ENCODE results near the gene RETREG3.
"Not testable (repeated sequence)": the region's sequence is repeated elsewhere in the genome, so short reads cannot be mapped to it uniquely, and the experiment has no call there.

Gene RETREG3

GRCh38 chr17:42609182-42609813 lies at the start of gene RETREG3, which contains the start of gene TUBG1:
TSS of gene RETREG3 (minus strand) at chr17:42609374. CDS start at chr17:42609324, 50 bp downstream.
TSS of gene TUBG1 (plus strand) at chr17:42609683. CDS start at chr17:42609738, 55 bp downstream.
- DNase-seq, result peak; percentile 100

GRCh38 chr17:42657824-42658588 lies 48.8 kb upstream of the RETREG3 start:
- no peak for DNase-seq

GRCh38 chr17:42655528-42655927 lies 46.4 kb upstream of the RETREG3 start:
- DNase-seq, result no peak

GRCh38 chr17:42653179-42654124 lies 44.3 kb upstream of the RETREG3 start:
- DNase-seq, result no peak

DNA sequence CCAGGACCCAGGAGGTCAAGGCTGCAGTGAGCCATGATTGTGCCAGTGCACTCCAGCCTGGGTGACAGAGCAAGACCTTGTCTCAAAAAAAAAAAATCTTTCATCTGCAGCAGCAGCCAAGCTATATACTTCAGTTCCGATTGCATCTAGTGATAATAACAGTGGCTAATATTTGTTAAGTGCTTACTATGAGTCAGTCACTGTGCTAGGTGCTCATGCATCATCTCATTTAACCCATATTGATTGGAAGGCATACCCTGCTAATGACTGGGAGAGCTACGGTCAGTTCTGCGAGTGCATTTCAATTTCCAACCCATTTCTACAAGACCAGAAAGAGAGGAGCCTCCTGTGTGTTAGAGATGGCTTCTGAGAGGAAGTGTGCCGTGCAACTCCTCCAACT lies 42.2 kb upstream of the RETREG3 start:
- DNase-seq, result no peak

DNA sequence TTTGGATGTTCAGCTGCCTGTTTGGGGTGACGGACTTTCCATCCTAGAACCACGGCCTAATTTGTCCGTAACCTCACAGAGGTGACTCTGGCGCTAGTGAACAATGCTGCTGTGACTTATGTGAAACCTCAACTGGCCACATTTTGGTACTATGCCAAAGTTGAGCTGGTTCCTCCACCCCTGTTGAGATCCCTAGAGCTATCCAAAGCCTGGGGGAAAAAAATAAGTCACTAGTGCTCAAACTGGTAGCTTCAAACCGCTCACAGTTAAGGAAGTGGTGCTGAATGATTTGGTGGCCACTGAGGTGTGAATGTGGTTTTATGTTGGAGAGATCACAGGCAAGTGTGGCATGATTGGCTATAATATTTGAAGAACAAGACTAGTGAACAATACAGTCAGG lies 38.6 kb upstream of the RETREG3 start:
- DNase-seq, result no peak

- no peak for DNase-seq
Measured at GRCh38 chr17:42642336-42642735, 33.2 kb upstream of the RETREG3 start.

- no peak for DNase-seq
Measured at GRCh38 chr17:42640121-42640520, 30.9 kb upstream of the RETREG3 start.

DNA sequence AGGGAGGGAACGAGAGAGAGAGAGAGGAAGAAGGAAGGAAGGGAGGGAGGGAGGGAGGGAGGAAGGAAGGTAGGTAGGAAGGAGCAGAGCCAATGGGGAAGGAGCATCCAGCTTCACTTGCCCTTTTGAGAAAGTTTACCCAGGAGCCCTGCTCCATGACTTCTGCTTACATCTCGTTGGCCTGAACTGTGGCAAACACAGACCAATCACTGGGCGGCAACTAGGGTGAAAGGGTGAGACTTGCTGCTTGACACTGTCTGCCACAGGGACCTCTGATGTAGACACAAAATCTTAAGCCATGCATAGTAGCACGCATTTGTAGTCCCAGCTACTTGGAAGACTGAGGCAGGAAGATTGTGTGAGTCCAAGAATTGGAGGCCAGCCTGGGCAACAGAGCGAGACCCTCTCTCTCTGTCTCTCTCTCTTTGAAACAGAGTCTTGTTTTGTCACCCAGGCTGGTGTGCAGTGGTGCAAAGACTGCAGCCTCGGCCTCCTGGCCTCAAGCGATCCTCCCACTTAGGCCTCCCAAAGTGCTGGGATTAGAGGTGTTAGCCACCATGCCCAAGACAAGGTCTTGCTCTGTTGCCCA lies 30.4 kb upstream of the RETREG3 start:
- DNase-seq, result no peak

- no peak for DNase-seq
Measured at GRCh38 chr17:42632949-42633444, 23.8 kb upstream of the RETREG3 start.

DNA sequence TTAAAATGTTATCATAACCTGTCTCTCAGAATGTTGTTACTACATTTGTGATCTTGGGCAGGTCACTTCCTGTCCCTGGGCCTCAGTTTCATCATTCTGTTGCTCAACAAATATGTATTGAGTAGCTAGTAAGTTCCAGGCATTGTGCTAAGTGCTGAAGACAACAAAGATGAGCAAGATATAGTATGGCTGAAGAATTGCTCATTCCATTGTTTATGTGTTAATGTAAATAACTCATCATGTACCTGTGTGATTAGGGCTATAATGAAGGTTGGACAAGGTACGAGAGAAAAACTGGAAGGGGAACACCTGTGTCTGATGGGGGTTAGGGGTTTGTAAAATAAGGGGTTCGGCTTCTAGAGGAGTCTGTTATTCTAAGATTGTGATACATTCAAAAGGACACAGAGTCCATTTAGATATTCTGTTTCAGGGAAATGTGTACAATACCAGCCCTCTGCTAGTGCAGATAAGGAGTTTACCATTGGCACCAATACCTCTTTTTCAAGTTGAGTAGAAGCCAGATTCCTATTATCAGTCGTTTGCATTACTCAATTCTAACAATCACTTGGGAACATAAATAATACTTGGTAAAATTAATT lies 20.3 kb upstream of the RETREG3 start:
- DNase-seq, result peak; percentile 59

GRCh38 chr17:42627032-42627764 lies 18.0 kb upstream of the RETREG3 start:
- not testable (repeated sequence) for DNase-seq

- no peak for DNase-seq
Measured at GRCh38 chr17:42623732-42624596, 14.8 kb upstream of the RETREG3 start.

DNA sequence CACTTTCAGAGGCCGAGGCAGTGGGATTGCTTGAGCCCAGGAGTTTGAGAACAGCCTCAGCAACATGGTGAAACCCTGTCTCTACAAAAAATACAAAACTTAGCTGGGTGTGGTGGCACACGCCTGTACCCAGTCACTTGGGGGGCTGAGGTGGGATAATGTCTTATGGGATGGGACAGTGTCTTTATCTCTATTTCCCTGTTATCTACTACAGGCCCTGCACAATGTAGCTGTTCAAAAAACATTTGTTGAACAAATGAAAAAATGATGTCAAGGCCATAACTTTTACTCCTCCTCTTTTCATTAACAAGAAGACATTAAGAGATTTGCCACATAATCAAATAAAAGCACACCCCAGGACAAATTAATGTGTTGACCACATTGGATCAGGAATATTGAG lies 14.1 kb upstream of the RETREG3 start:
- no peak for DNase-seq

- not testable (repeated sequence) for DNase-seq
Measured at GRCh38 chr17:42621987-42622386, 12.8 kb upstream of the RETREG3 start.

GRCh38 chr17:42618442-42619150 lies 9.4 kb upstream of the RETREG3 start:
- no peak for DNase-seq

DNA sequence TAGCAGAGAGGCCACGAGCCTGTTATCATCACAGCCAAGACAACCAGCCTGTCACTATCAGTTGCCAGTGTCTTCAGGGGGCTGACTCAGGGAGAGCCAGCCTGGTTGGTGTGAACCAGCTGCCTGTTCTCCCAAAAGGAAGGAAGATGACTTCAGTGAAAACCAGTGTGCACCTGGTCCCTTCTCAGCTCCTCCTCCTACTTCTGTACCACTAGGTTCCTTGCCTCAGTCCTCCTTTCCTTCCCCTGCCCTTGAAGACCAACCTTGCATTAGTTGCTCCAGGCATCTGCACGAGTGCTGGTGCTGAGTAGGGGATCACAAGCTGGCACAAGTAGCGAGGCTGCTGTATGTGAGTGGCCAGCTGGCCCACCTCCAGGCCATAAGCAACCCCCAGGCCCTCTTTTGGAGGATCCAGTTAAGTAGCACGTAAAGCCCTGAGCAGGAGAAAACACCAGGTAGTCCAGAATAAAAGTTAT lies 8.8 kb upstream of the RETREG3 start:
- no peak for DNase-seq

DNA sequence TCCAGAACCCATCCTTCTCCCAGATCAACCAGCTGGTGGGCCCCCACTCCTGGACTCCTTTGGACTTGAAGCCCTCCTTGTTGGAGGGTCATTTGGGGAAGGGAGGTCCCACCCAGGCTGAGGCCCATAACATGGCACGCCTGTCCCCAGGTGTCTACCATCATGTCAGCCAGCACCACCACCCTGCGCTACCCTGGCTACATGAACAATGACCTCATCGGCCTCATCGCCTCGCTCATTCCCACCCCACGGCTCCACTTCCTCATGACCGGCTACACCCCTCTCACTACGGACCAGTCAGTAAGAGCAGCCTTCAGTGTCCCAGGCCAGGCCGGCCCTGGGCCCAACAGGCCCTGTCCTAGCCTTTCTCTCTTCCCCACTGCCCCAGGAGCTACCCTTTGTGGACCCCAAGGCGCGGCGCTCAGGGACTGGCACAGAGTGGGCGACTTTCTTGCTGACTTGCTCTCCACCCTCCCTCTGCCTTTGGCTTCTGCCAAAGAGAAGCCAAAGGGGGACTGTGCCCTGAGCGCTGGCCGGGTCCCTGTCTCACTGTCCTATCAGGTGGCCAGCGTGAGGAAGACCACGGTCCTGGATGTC lies 4.6 kb upstream of the RETREG3 start:
- no peak for DNase-seq

DNA sequence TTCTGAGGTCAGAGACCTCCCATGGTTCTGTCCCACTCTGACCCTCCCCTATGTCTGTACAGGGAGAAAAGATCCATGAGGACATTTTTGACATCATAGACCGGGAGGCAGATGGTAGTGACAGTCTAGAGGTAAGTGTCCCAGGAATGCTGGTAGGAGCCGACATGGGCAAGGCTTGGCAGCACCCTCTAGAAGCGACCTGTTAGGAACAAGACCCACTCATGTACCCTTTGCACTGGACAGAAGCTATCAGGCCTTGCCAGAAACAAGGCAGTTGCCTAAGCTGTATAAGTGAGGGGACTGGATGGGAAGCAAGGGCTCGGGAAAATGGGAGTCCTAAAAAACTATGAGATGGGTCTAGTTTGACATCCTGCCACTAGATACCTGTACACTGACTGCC lies 2.8 kb upstream of the RETREG3 start:
- DNase-seq, result no peak
